Progenitor cell of endocrine pancreas (in vitro differentiated cells): ENCODE measurements around the gene USP40. TPM values are rescaled to one million over a fixed set of nuclear protein-coding genes. Genes with fewer than 3 reads are reported as not detected.

Experiments used
- DNase-seq: peaks from one replicate; pipeline ENCODE4 v3.0.0; 2021; ENCODE audit warnings: low spot score; ENCODE audit not compliant: unreplicated experiment
- H3K27ac Mint-ChIP-seq: 2 replicates; pipeline ENCODE4 v1.8.0; 2021; ENCODE audit warnings: mild to moderate bottlenecking, moderate library complexity, mixed read lengths
- H3K27me3 Mint-ChIP-seq: 2 replicates; pipeline ENCODE4 v1.8.0; 2021; ENCODE audit warnings: mixed read lengths
- H3K36me3 Mint-ChIP-seq: 2 replicates; pipeline ENCODE4 v1.8.0; 2022; ENCODE audit warnings: mixed read lengths; ENCODE audit not compliant: insufficient read depth
- H3K4me1 Mint-ChIP-seq: 2 replicates; pipeline ENCODE4 v1.8.0; 2021; ENCODE audit warnings: low read depth, mixed read lengths
- H3K4me3 Mint-ChIP-seq: 2 replicates; pipeline ENCODE4 v1.8.0; 2021; ENCODE audit warnings: low read depth, mild to moderate bottlenecking, moderate library complexity, mixed read lengths
- H3K9me3 Mint-ChIP-seq: 2 replicates; pipeline ENCODE4 v1.8.0; 2021; ENCODE audit warnings: low read depth, mixed read lengths
- total RNA-seq: library from RNA; stranded (reverse); gene quantifications from 2 replicates; pipeline ENCODE4 v1.2.1, GENCODE V29; 2021
- TF ChIP-seq, protein P1 (sequence below): fragments of 200-600 bp; sonication (generic); IDR thresholded peaks from one replicate; pipeline ENCODE4 v1.5.0; 2021; ENCODE audit warnings: antibody characterized with exemption, mild to moderate bottlenecking; ENCODE audit not compliant: unreplicated experiment

The USP40 gene
- total RNA-seq, 1 donor from 2014 or later = 36.9 TPM

DNA sequence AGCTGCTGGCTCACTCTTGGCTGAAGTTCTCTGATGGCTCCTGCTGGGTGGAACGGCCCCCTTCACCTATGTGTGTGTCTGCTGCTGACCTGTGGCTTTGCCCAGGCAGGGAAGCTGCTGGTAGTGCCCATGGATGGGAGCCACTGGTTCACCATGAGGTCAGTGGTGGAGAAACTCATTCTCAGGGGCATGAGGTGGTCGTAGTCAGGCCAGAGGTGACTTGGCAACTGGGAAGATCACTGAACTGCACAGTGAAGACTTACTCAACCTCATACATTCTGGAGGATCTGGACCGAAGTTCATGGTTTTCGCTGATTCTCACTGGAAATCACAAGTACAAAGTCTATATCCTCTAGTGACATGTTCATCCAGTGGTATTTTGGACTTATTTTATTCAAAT, 36.9 kb upstream of the USP40 start:
- no peaks in the 10 kb centered on the region for H3K36me3 Mint-ChIP-seq
- peaks cover 5% of the 10 kb centered on the region for H3K27me3 Mint-ChIP-seq
- no peaks in the 10 kb centered on the region for H3K4me1 Mint-ChIP-seq
- TF ChIP-seq, protein P1, sequence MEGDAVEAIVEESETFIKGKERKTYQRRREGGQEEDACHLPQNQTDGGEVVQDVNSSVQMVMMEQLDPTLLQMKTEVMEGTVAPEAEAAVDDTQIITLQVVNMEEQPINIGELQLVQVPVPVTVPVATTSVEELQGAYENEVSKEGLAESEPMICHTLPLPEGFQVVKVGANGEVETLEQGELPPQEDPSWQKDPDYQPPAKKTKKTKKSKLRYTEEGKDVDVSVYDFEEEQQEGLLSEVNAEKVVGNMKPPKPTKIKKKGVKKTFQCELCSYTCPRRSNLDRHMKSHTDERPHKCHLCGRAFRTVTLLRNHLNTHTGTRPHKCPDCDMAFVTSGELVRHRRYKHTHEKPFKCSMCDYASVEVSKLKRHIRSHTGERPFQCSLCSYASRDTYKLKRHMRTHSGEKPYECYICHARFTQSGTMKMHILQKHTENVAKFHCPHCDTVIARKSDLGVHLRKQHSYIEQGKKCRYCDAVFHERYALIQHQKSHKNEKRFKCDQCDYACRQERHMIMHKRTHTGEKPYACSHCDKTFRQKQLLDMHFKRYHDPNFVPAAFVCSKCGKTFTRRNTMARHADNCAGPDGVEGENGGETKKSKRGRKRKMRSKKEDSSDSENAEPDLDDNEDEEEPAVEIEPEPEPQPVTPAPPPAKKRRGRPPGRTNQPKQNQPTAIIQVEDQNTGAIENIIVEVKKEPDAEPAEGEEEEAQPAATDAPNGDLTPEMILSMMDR = no peak
- no peak overlapping the region for H3K4me3 Mint-ChIP-seq
- peaks cover 9% of the 10 kb centered on the region for H3K9me3 Mint-ChIP-seq
- H3K27ac Mint-ChIP-seq = no peak overlapping the region
- no peak for DNase-seq

DNA sequence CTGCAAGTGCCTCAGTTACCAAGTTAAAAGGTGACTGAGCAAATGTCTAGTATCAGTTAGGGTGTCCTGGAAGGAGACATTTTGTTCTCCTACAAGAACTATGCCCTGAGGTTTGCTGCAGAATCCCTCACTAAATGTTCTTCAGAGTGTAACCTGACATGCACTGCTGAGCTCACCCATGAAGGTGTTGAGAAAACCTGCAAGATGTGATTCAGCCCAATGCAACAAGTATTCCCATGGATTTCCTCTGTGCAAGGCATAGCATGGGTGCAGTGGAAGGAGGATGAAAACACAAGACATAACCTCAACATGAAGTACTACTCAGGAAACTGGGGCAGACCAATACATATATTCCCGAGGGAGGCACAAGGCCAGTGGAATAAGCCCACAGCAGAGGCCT, 35.5 kb upstream of the USP40 start:
- TF ChIP-seq, protein P1 = no peak
- H3K36me3 Mint-ChIP-seq = no peaks in the 10 kb centered on the region
- no peak overlapping the region for H3K27ac Mint-ChIP-seq

DNA sequence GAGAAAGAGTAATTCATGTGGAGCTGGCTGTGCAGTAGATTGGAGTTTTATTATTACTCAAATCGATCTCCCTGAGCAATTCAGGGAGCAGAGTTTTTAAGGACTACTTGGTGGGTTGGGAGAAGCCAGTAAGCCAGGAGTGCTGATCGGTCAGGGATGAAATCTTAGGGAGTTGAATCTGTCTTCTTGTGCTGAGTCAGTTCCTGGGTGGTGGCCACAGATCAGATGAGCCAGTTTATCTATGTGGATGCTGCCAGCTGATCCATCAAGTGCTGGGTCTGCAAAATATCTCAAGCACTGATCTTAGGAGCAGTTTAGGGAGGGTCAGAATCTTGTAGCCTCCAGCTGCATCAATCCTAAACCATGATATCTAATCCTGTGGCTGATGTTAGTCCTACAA, 33.8 kb upstream of the USP40 start:
- peaks cover 5% of the 10 kb centered on the region for H3K27me3 Mint-ChIP-seq
- no peak for DNase-seq
- H3K9me3 Mint-ChIP-seq = peaks cover 9% of the 10 kb centered on the region
- no peaks in the 10 kb centered on the region for H3K4me1 Mint-ChIP-seq
- TF ChIP-seq, protein P1 = no peak
- H3K36me3 Mint-ChIP-seq = no peaks in the 10 kb centered on the region
- no peak overlapping the region for H3K27ac Mint-ChIP-seq
- no peak overlapping the region for H3K4me3 Mint-ChIP-seq

More for the DNA sequence above, 35.5 kb upstream of the USP40 start:
- H3K4me1 Mint-ChIP-seq = no peaks in the 10 kb centered on the region
- no peak overlapping the region for H3K4me3 Mint-ChIP-seq
- peaks cover 5% of the 10 kb centered on the region for H3K27me3 Mint-ChIP-seq
- peaks cover 9% of the 10 kb centered on the region for H3K9me3 Mint-ChIP-seq
- DNase-seq = no peak

DNA sequence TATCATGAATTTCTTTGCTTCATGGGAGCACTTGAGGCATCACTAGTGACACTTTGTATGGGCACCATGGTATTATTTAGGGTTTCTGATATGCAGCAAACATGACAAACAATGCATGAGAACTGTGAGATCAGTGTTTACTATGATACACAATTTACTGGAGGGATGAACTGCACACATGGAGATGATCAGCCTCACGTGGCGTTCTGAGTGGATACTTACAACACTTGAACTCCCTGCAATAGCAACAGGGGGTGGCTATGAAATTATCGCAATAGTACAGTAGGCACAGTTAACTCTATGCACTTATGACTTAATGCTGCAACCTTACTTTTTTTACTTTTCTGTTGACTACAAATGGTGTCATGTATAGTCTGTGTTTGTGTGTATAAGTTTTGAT, 32.4 kb upstream of the USP40 start:
- TF ChIP-seq, protein P1 = no peak
- Mint-ChIP-seq H3K27me3 (peaks cover 11% of the 10 kb centered on the region), H3K27ac (no peak overlapping the region), H3K4me3 (no peak overlapping the region), H3K36me3 (no peaks in the 10 kb centered on the region), H3K4me1 (no peaks in the 10 kb centered on the region), H3K9me3 (peaks cover 9% of the 10 kb centered on the region)
- no peak for DNase-seq

DNA sequence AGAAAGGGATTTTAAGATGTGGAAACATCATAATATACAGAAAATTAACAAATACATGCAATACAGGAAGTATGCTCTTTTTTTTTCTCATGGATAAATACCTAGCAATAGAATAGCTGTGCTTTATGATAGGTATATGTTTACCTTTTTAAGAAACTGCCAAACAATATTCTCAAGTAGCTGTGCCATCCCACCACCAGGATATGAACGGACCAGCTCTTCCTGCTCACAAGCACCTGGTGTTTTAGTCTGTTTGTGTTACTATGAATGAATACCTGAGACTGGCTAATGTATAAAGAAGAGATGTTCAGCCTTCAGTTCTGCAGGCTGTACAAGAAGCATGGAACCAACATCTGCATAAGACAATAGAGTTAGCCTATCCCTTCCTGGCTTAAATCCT, 30.9 kb upstream of the USP40 start:
- peaks cover 14% of the 10 kb centered on the region for H3K27me3 Mint-ChIP-seq
- no peak overlapping the region for H3K4me3 Mint-ChIP-seq
- TF ChIP-seq, protein P1 = no peak
- no peak overlapping the region for H3K27ac Mint-ChIP-seq
- H3K9me3 Mint-ChIP-seq = peaks cover 5% of the 10 kb centered on the region
- no peaks in the 10 kb centered on the region for H3K4me1 Mint-ChIP-seq
- no peaks in the 10 kb centered on the region for H3K36me3 Mint-ChIP-seq
- DNase-seq = no peak
